ENCODE results near the gene TXNDC15.

Gene TXNDC15

DNA sequence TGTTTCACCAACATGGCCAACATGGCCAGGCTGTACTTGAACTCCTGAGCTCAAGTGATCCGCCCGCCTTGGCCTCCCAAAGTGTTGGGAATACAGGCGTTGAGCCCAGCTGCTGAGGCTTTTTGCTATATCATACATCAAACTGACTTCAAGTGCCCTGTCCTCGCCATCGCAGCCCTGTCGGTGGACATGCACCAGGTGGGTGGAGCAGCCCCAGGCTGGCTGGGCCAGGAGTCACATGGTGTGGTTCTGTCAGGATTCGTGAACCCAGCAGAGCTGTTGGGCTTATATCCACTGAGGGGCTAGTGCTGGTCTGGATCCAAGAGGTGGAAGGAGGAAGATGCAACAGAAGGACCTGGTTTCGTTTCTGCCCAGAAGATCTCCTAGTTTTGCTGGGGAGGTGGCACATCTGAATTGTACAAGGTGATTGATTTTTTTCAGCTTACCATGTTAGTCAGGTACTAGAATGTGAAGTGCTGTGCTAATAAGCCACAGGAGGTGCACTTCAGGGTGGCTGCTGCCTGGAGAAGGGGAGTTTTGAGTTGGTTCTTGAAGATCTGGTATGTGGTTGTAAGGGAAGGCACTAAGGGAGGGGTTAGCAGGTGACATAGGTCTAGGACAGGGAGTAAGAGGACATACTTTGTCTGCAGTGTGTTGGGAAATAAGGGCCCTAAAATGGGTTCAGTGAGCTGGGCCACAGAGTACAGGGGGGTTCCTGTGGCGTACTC is 46.8 kb downstream of the TXNDC15 start:
- DNase-seq (ENCODE audit: low read depth), result no peak

DNA sequence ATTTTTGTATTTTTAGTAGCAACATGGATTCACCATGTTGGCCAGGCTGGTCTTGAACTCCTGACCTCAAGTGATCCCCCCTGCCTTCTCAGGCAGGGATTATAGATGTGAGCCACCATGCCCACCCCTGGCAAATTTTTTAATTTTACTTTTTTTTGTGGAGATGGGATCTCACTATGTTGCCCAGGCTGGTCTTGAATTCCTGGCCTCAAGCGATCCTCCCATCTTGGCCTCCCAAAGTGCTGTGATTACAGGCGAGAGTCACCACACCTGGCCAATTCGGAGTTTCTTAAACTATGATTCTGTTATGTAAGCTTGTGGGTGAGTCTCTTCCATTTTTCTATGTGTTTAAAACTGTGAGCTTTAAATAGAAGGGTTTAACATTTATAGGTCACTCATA is 58.3 kb downstream of the TXNDC15 start:
- no peak for DNase-seq (ENCODE audit: low read depth)

DNA sequence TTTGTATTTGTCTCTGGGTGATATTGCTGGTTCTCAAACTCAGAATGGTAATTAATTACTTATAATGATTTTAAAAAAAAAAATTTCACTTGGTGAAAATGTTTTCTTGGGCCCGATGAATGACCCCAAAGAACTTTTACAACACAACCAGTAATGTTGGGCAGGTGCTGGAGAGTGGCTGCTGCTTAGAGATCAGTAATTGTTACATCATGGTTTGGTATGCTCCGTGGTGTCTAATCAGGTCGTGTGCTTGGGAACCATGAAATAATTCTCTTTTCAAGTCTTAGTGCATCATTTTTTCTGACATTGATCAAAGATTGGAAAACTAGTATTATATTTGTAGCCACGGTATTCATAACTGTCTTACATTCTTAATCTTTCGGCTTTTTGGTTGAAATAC is 60.0 kb downstream of the TXNDC15 start:
- no peak for DNase-seq (ENCODE audit: low read depth)

DNA sequence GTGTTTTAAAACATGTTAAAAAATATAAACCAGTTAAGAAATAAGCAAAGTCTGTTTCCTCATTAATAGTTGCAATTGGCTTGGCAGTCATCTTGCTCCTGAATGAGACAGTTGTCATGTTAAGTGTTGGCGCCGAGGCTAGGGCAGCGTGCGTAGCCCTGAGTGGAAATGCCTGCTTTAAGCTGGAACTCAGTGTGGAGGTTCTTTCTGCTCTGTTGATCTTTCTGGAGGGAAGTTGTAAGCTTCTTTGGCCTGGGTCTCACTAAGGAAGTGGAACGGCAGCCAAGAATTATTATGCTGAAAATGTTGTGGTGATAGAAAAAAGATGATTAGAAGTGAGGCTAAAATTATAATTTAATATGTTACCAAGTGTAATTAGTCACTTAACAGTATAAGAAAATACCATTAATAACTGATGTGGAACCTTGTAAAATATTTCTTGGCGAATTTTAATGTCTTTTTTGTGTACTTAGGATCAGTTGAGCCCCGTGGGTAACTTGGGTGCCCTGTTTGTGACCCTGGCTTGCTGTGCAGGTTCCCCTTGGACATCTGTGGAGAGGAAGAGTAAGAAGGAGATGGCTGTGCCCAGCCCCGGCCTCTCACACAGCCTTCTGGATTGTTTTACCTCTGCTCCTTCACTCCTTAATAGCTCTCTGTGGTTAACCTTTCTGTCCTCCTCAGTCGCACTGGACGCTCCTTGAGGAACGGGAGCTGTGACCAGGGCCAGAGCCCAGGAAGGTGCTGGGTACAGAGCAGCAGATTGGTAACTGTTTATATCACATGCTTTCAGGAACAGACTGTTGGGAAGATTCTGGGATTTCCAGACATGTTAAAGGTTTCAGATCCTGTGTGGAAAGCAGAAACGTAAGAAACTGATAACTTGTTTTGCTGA is 61.8 kb downstream of the TXNDC15 start:
- DNase-seq (ENCODE audit: low read depth), result no peak

DNA sequence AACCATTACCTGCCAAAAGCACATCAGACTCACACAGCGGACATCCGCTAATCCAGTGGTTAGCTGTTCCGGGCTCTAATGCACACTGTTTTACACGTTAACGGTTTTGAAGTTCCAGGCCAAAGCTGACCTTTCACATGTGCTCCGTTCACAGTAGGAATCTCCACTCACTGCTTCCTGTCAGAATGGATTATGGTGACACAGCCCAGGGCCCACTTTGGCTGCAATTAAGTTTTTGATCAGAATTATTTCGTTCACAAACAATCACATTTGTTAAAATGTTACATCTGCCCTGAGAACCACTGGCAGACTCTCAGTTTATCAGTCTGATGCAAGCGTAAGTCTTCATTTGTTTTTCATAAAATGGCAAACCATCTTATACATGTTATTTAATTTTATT is 63.4 kb downstream of the TXNDC15 start:
- DNase-seq (ENCODE audit: low read depth), result no peak

DNA sequence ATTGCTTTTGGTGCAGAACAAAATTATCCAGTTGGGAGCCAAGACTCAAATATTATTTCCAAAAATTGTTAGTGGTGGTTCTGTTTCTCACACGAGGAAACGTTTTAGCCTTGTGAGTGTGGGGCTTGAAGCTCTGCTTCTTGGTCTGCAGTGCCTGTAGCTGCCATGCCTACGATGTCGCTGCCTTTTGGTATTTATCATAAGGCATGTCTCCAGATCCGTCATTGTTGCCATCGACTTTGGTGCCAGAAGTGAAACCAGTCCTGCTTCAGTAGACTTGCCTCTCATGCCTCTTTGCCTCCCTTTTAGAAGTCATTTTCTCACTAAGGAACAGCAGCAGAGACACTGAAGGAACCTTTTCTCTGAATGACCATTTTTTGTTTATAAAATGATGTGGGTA is 63.9 kb downstream of the TXNDC15 start:
- DNase-seq (ENCODE audit: low read depth), result no peak

DNA sequence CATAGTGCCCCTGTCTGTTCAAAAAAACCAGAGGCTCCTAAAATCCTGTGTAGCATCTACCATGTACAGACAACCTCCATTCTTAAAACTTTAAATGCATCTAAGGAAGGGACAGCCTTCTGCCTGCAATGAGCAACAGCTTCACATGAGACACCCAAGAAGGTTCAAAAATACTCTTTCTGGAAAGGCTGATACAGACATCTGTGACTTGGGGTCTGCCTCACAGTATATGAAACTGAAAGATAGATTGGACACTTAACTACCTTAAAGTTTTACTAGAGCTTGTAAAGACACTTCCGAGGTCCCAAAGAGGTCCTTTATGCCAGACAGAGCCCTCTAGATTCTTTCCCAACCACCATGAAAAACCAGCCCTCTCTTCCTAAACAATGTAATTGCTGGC is 65.3 kb downstream of the TXNDC15 start:
- no peak for DNase-seq (ENCODE audit: low read depth)

DNA sequence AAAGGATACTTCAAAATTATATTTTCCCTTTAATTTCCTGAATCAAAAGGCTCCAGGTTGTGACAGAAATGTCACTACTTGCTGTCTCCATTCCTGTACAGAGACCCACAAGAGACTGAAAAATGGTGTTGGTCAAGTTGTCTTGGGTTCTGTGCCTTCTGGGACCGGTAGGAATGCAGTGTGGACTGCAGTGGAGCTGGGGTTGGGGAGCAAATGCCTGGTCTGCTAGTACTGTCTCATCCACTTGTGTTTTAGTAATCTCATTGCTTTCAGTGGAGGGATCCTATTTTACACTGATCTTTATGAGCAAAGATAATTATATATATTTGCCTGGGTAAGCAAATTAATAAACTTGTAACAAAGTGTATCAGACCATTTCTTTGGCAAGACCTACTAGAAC is 69.4 kb downstream of the TXNDC15 start:
- DNase-seq (ENCODE audit: low read depth), result no peak

DNA sequence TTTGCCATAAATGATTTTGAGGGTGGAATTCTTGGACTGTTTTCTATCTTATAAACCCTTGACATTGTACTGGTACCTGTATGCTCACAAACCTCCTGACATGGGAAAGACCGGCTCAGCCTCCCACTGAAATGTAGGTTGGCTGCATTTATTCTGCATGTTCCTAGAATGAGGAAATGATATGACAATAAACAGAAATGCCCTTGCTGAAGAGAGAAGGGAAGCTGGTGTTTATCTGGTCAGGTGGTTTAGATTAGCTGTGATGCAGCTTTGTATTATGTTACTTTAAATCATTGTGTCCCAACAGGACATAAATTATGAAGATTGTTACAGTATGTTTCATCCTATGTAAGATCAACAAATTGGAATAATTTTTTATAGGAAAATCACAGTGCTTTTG is 70.5 kb downstream of the TXNDC15 start:
- no peak for DNase-seq (ENCODE audit: low read depth)

DNA sequence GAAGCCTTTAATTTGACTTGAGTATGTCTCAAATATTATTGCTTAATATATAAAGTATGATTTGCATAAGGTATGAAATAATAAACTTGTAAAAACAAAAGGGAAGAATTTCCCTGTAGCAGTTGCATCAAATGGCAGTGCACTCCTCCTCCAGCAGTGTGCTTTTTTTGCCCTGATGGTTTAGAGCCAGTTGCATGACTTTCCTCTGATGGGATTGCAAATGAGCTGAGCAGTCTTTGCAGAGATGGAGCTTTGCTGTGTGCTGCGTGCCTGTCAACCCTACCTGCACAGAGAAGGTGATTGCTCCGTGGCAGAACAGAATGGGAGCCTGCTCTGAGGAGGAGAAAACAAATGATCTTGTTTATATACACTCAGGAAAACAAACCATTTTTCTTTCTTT is 70.9 kb downstream of the TXNDC15 start:
- DNase-seq (ENCODE audit: low read depth), result no peak

DNA sequence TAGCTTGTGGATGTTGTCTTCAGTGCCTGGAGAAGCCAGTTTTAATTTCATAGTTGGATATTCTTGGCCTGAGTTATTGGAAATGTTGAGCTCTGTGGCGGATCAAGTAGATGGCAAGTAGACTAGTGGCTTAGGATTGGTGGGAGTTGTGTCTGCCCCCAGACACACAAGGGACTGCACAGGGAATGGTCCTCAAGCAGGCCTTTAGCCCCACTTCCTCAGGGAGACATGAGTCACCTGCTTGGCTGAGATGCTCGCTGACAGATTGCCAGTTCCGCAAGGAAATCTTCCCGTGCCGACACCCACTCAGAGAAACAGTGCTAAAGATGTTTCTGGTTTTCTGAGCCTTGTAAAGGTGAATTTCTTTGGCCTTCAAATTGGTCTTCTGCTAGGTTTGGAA is 74.7 kb downstream of the TXNDC15 start:
- no peak for DNase-seq (ENCODE audit: low read depth)

DNA sequence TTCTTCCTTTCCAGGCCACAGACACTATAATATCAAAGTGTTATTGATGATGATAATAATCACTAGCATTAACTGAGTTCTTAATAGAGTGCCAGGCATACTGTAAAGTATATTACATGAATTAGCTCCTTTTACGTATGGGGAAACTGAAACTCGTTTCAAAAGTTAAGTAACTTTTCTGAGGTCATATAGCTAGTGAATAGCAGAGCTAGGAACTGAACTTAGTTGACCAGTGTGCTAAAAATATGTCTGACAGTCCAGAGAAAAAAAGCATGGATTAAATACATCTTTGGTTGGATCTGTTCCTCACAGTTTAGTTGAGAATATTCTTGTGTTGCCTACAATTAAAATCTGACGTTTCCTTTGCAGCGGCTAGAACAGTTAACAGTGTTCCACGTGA is 75.1 kb downstream of the TXNDC15 start:
- no peak for DNase-seq (ENCODE audit: low read depth)
